GM12878 (cell line): ENCODE data around the gene NDUFS4. TPM values are rescaled to one million over a fixed set of nuclear protein-coding genes. Genes with fewer than 3 reads are reported as not detected.

ENCODE experiments used
- ATAC-seq: fragments of 200-7000 bp; cut with Tn5 transposase; 3 replicates; pipeline ENCODE4 v1.9.1; 2020; ENCODE audit warnings: mild to moderate bottlenecking, moderate library complexity
- BruUV-seq: library from RNA; stranded (reverse); fragments of 400-500 nt; replicated peaks from 2 replicates; lab custom pipeline; 2021; lab: Mats Ljungman, UMichigan
- CTCF ChIA-PET: fragments of 300-600 bp; sonication (Branson Sonifier 250); formaldehyde crosslinking; extraction: SDS; loops from one replicate; lab custom pipeline; 2021; ENCODE audit warnings: inconsistent platforms; lab: Yijun Ruan, JAX
- POLR2A ChIA-PET: fragments of 350-600 bp; formaldehyde crosslinking; extraction: SDS; loops from one replicate; lab custom pipeline; 2021; ENCODE audit warnings: inconsistent platforms; lab: Charles Lee
- RAD21 ChIA-PET: fragments of 300-600 bp; sonication (Branson Sonifier 250); formaldehyde crosslinking; loops from one replicate; lab custom pipeline; 2023; ENCODE audit warnings: antibody characterized with exemption; ENCODE audit not compliant: unreplicated experiment; lab: Charles Lee
- SMC1A ChIA-PET: fragments of 300-600 bp; sonication (Branson Sonifier 250); formaldehyde crosslinking; loops from one replicate; lab custom pipeline; 2023; ENCODE audit not compliant: unreplicated experiment, uncharacterized antibody; lab: Charles Lee
- DNase-seq: peaks from one replicate; pipeline ENCODE4 v3.0.0-alpha.2; 2011; ENCODE audit warnings: low read depth, low spot score
- FAIRE-seq: peaks from 3 replicates; lab custom pipeline; 2011; peaks lifted over from hg19 to GRCh38; lab: Jason Lieb, UNC
- H2AFZ ChIP-seq: 2 replicates; pipeline ENCODE4 v1.6.0; 2011; ENCODE audit warnings: low read depth, low read length, control low read depth; ENCODE audit not compliant: control insufficient read depth
- H3K27ac ChIP-seq: 2 replicates; pipeline ENCODE4 v1.5.1; 2011; ENCODE audit warnings: control low read depth; ENCODE audit not compliant: control insufficient read depth, insufficient read depth
- H3K27me3 ChIP-seq, 2 experiments: replicated peaks in 1 of 2; 2 replicates each; pipeline versions ENCODE4 v1.6.0 to v1.6.1; 2011; ENCODE audit warnings: low read length in 1 of 2; ENCODE audit not compliant: control insufficient read depth in 2 of 2, insufficient read depth in 2 of 2
- H3K36me3 ChIP-seq, 2 experiments: 2 replicates each; pipeline ENCODE4 v1.5.1; 2011; ENCODE audit warnings: low read length in 1 of 2; ENCODE audit not compliant: control insufficient read depth in 2 of 2, insufficient read depth in 2 of 2
- H3K4me1 ChIP-seq: 2 replicates; pipeline ENCODE4 v1.6.1; 2011; ENCODE audit warnings: mild to moderate bottlenecking, low read length, moderate library complexity, mixed read lengths; ENCODE audit not compliant: control insufficient read depth, insufficient read depth
- H3K4me2 ChIP-seq: 2 replicates; pipeline ENCODE4 v1.6.0; 2011; ENCODE audit warnings: control low read depth; ENCODE audit not compliant: control insufficient read depth, insufficient read depth
- H3K4me3 ChIP-seq: fragments of 200-600 bp; sonication (generic); 2 replicates; pipeline ENCODE4 v1.5.1; 2016
- H3K79me2 ChIP-seq: 2 replicates; pipeline ENCODE4 v1.6.0; 2011; ENCODE audit warnings: low read length; ENCODE audit not compliant: control insufficient read depth, insufficient read depth
- H3K9ac ChIP-seq: 2 replicates; pipeline ENCODE4 v1.8.0; 2011; ENCODE audit warnings: low read length, control low read depth, mixed read lengths; ENCODE audit not compliant: control insufficient read depth, insufficient read depth
- H3K9me3 ChIP-seq: replicated peaks from 3 replicates; pipeline ENCODE4 v1.5.1; 2011; ENCODE audit warnings: mild to moderate bottlenecking, low read length; ENCODE audit not compliant: control insufficient read depth, insufficient read depth
- H4K20me1 ChIP-seq: 2 replicates; pipeline ENCODE4 v1.6.0; 2011; ENCODE audit not compliant: control insufficient read depth, insufficient read depth
- ATF2 ChIP-seq: IDR thresholded peaks from 2 replicates; pipeline ENCODE4 v1.6.1; 2012; ENCODE audit warnings: low read length, inconsistent platforms
- HCFC1 ChIP-seq: fragments of 150-350 bp; IDR thresholded peaks from 2 replicates; pipeline ENCODE4 v1.6.1; 2014; ENCODE audit warnings: low read length
- JUNB ChIP-seq: IDR thresholded peaks from 2 replicates; pipeline ENCODE4 v1.6.1; 2016; ENCODE audit warnings: antibody characterized with exemption, mild to moderate bottlenecking
- PBX3 ChIP-seq: IDR thresholded peaks from 2 replicates; pipeline ENCODE4 v1.6.1; 2011; ENCODE audit warnings: mild to moderate bottlenecking, low read depth, low read length, moderate library complexity; ENCODE audit not compliant: insufficient replicate concordance
- SUZ12 ChIP-seq: fragments of 200-600 bp; sonication (generic); IDR thresholded peaks from one replicate; pipeline ENCODE4 v1.6.1; 2018; ENCODE audit warnings: antibody characterized with exemption, mild to moderate bottlenecking; ENCODE audit not compliant: unreplicated experiment
- TCF12 ChIP-seq: IDR thresholded peaks from 2 replicates; pipeline ENCODE4 v1.6.1; 2011; ENCODE audit warnings: low read depth, mild to moderate bottlenecking, low read length
- ZBTB40 ChIP-seq: fragments of 450-650 bp; IDR thresholded peaks from 2 replicates; pipeline ENCODE4 v1.6.1; 2016; ENCODE audit warnings: mild to moderate bottlenecking, moderate library complexity, borderline replicate concordance
- ZNF622 ChIP-seq: fragments of 450-650 bp; IDR thresholded peaks from 2 replicates; pipeline ENCODE4 v1.6.1; 2017; ENCODE audit warnings: mild to moderate bottlenecking, inconsistent platforms
- WGBS: methylation state at CpG from one replicate; pipeline ENCODE4 v1.1.6; 2016; ENCODE audit warnings: low lambda C conversion rate; ENCODE audit not compliant: insufficient replicate concordance, insufficient coverage; ENCODE audit errors: missing lambda C conversion rate; 5-methylcytosine and 5-hydroxymethylcytosine counted together
- in situ Hi-C: fragments of 300-500 bp; cut with MboI; formaldehyde crosslinking; loops from 9 replicates; pipeline ENCODE4 v1.14.3; 2018; ENCODE audit warnings: mixed read lengths
- intact Hi-C: fragments of 100-400 bp; cut with micrococcal nuclease; formaldehyde crosslinking; loops from one replicate; pipeline ENCODE4 v1.14.2; 2022; ENCODE audit not compliant: unreplicated experiment
- polyA plus RNA-seq, 11 experiments: library from polyadenylated mRNA; depleted of rRNA in 4 of 11; unstranded in 6 of 11; stranded (reverse) in 5 of 11; fragments of >200 nt; fragmentation: Nextera tagmentation in 4 of 11; fragmentation: Illumina TruSeq in 1 of 11; extraction: Ambion mirVana in 4 of 11; extraction: Trizol in 1 of 11; gene quantifications; 1 replicate in 1 of 11; 2 replicates in 10 of 11; pipeline versions ENCODE4 v1.2.1 to v1.2.3, GENCODE V29; 2011 to 2016; ENCODE audit warnings: inconsistent platforms in 2 of 11, missing spikeins in 2 of 11, low read depth in 1 of 11
- total RNA-seq, 4 experiments: library from RNA; depleted of rRNA in 3 of 4; stranded (reverse); fragments of >200 nt in 3 of 4; fragmentation: Illumina TruSeq in 1 of 4; extraction: Trizol in 1 of 4; gene quantifications; 2 replicates each; pipeline versions ENCODE4 v1.2.1 to v1.2.3, GENCODE V29; 2013 to 2021

The NDUFS4 gene
- total and polyA plus RNA-seq, 10 of the 15 experiments (the other 5 are each of a cell fraction or from before 2014, with no cell fraction given), result 69.9 to 366 (median 114) TPM

GRCh38 chr5:53569453-53569852, 9.0 kb downstream of the NDUFS4 start:
- Histone ChIP-seq H3K9me3 (no peaks in the 10 kb centered on the region; the same call in 2 of the 3 replicates), H2AFZ (no peak overlapping the region), H3K4me3 (no peak overlapping the region), H3K27me3 (no peaks in the 10 kb centered on the region), H3K79me2 (peaks cover 16% of the 10 kb centered on the region), H3K4me2 (no peak overlapping the region), H3K9ac (no peak overlapping the region), H4K20me1 (no peaks in the 10 kb centered on the region), H3K27ac (no peak overlapping the region), H3K4me1 (no peaks in the 10 kb centered on the region), H3K36me3 (no peaks in the 10 kb centered on the region)
- RAD21 ChIA-PET, result no interaction called here
- DNase-seq (no peak), ATAC-seq (no peak), FAIRE-seq (no peak)
- TF ChIP-seq ATF2, result no peak
- no peak for TF ChIP-seq JUNB
- no peak for TF ChIP-seq HCFC1
- intact Hi-C loops, result loop anchor here (10.0 kb wide), 1 partner anchor 645 kb away; no protein-coding TSS in a partner anchor
- CTCF ChIA-PET, result no interaction called here
- SMC1A ChIA-PET, result no interaction called here
- BruUV-seq, result no TSS peak
- POLR2A ChIA-PET, result no interaction called here
- 89% methylated on average over 4 of the region's 4 CpGs for WGBS
- in situ Hi-C loops, result no loop called here

- CTCF ChIA-PET, result interaction anchor here (1.7 kb wide), 1 partner anchor 13 kb away, joined by 3 read pairs; no protein-coding TSS in a partner anchor
- POLR2A ChIA-PET, result no interaction called here
- TF ChIP-seq SUZ12, result no peak
- no peak for TF ChIP-seq ATF2
- TF ChIP-seq TCF12, result no peak
- no peak for TF ChIP-seq ZNF622
- TF ChIP-seq ZBTB40, result no peak
- TF ChIP-seq PBX3, result no peak
Observed at GRCh38 chr5:53571403-53571802, 11.0 kb downstream of the NDUFS4 start.

More at GRCh38 chr5:53571403-53571802, 11.0 kb downstream of the NDUFS4 start:
- no peaks in the 10 kb centered on the region for H4K20me1 ChIP-seq
- peaks cover 24% of the 10 kb centered on the region for H3K79me2 ChIP-seq
- no peaks in the 10 kb centered on the region for H3K4me1 ChIP-seq
- no peaks in the 10 kb centered on the region for H3K36me3 ChIP-seq
- no peak overlapping the region for H3K9ac ChIP-seq
- ChIA-PET SMC1A (no interaction called here), RAD21 (no interaction called here)
- H3K27me3 ChIP-seq, result no peaks in the 10 kb centered on the region
- no peak overlapping the region for H2AFZ ChIP-seq
- H3K27ac ChIP-seq, result no peak overlapping the region
- BruUV-seq, result no TSS peak
- no peak for ATAC-seq
- in situ Hi-C loops, result no loop called here
- intact Hi-C loops, result no loop called here
- WGBS, result 80% methylated on average over 1 of the region's 1 CpG
- no peak overlapping the region for H3K4me2 ChIP-seq
- no peak for DNase-seq
- FAIRE-seq, result no peak
- H3K4me3 ChIP-seq, result no peak overlapping the region
- H3K9me3 ChIP-seq, result no peaks in the 10 kb centered on the region; the same call in 2 of the 3 replicates
